ENCODE data around the gene LILRB4.
"Not testable (repeated sequence)": the region's sequence is repeated elsewhere in the genome, so short reads cannot be mapped to it uniquely, and the experiment has no call there.

GRCh38 chr19:54643583-54643982 is 19.2 kb upstream of the LILRB4 start:
- not testable (repeated sequence) for TF ChIP-seq EZH2phosphoT487 (IDR thresholded peaks at IDR 0.05; ENCODE audit: insufficient read depth, low read depth); EZH2 (IDR thresholded peaks at IDR 0.05; ENCODE audit: insufficient read depth, poor library complexity, severe bottlenecking)
